Measurements from ENCODE around the gene JKAMP.

- TF ChIP-seq POLR2A (IDR thresholded peaks at IDR 0.05), result no peak
- TF ChIP-seq CTCF (IDR thresholded peaks at IDR 0.05 in 4 of 5, conservative IDR thresholded peaks at IDR 0.05 in 1 of 5), result peak in 1 of 5 experiments; percentile 25
These were observed 27.7 kb downstream of the JKAMP start for GRCh38 chr14:59511916-59512575.
